GM12875 (cell line): ENCODE data around the gene ATXN7L1.

Experiments used
- H3K4me3 ChIP-seq: one replicate; pipeline ENCODE4 v1.5.1; 2011; ENCODE audit warnings: low read depth, low read length, control low read depth
- TF ChIP-seq, protein P1 (sequence below): IDR thresholded peaks from 2 replicates; pipeline ENCODE4 v1.5.1; 2011; ENCODE audit warnings: low read depth, mild to moderate bottlenecking, control low read depth, inconsistent platforms, low read length, moderate library complexity, borderline replicate concordance; ENCODE audit not compliant: insufficient read depth

Gene ATXN7L1

DNA sequence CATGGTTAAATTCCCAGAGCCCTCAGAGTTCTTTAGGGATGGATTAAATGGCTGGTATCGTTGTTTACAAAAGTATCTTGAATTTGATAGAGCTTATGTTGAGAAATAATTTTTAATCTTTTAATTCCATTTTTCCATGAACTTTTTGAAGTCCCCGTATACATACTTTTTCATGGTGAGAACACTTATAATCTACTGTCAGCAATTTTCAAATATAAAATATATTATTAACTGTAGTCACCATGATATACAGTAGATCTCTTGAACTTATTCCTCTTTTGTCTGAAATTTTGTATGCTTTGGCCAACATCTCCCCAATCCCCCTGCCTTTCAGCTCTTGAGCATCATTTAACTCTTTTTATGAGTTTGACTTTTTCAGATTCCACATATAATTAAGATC is 304.5 kb downstream of the ATXN7L1 start:
- TF ChIP-seq, protein P1, sequence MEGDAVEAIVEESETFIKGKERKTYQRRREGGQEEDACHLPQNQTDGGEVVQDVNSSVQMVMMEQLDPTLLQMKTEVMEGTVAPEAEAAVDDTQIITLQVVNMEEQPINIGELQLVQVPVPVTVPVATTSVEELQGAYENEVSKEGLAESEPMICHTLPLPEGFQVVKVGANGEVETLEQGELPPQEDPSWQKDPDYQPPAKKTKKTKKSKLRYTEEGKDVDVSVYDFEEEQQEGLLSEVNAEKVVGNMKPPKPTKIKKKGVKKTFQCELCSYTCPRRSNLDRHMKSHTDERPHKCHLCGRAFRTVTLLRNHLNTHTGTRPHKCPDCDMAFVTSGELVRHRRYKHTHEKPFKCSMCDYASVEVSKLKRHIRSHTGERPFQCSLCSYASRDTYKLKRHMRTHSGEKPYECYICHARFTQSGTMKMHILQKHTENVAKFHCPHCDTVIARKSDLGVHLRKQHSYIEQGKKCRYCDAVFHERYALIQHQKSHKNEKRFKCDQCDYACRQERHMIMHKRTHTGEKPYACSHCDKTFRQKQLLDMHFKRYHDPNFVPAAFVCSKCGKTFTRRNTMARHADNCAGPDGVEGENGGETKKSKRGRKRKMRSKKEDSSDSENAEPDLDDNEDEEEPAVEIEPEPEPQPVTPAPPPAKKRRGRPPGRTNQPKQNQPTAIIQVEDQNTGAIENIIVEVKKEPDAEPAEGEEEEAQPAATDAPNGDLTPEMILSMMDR, result no peak
- H3K4me3 ChIP-seq, result no peak overlapping the region

DNA sequence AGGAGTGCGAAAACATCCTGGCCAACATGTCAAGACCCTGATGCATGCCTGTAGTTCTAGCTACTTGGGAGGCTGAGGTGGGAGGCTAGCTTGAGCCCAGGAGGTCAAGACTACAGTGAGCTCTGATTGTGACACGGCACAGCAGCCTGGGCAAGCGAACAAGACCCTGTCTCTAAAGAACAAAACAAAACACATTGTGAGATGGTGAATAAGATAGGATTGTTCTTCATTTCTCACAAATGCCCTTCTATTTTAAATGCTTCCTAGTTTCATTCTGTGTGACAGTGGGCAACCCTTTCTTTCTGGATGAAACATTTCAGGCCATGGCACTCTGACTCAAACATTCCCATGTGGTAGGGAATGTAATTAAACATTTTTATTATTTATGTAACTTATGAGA is 308.6 kb downstream of the ATXN7L1 start:
- TF ChIP-seq, protein P1, result no peak
- no peak overlapping the region for H3K4me3 ChIP-seq

DNA sequence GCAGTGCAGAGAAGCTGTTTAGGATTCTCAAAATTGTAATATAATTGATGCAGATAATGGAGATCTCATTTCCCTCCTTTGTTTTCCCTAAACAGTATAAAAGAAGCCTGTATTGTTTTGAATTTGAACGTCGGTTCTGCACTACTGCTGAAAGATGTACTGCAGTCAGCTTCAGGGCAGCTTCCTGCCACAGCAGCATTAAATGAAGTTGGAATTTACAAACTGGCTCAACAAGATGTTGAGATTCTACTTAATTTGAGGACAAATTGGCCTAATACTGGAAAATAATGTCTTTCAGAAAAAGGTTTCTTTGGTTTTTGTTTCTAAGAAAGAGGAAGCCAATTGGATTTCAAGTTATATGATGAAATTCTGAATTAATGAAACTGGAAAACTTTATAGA is 309.4 kb downstream of the ATXN7L1 start:
- H3K4me3 ChIP-seq, result no peak overlapping the region
- TF ChIP-seq, protein P1, result no peak

DNA sequence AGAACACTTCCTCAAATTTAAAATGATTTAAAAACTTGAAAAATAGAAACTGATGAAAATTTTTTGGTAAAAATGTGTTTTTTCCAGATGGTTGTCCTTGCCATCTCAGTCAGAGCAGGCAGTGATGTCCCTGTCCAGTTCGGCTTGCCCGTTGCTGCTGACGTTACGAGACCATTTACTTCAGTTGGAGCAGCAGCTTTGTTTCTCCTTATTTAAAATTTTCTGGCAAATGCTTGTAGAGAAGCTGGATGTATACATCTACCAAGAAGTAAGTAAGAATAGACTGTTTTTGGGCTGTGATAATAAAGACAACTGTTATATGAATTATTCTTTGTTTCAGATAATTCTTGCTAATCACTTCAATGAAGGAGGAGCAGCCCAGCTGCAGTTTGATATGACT is 311.2 kb downstream of the ATXN7L1 start:
- no peak overlapping the region for H3K4me3 ChIP-seq
- TF ChIP-seq, protein P1, result no peak

DNA sequence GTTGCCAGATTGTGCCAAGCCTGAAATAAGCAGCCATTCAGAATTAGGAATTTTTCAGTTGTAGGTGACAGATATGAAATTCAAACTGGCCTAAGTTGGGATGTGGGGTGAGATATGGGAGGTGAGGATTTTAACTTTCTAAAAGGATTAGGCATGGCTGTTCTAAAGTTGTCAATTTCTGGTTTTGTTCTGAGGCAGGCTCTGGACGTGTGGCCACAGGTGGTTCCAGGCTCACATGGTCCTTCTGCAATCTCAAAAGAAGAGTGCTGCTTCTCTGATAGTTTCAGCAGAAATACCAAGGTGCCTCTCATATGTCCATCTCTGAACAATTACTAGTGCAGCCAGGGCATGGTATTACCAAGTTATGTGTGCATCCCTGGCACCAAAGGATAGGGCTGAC is 316.5 kb downstream of the ATXN7L1 start:
- TF ChIP-seq, protein P1, result no peak
- no peak overlapping the region for H3K4me3 ChIP-seq
